SK-N-SH treated with all-trans-retinoic acid at 6 μM for 48 hours (cell line): ENCODE results near the gene AEBP1.

Experiments used
- OSR1 ChIP-seq: fragments of 250-450 bp; sonication (Bioruptor Pico); IDR thresholded peaks from 2 replicates; pipeline ENCODE4 v1.8.0; 2022; ENCODE audit warnings: moderate library complexity, mild to moderate bottlenecking, inconsistent platforms
- TF ChIP-seq, protein P1 (sequence below): fragments of 250-450 bp; sonication (Bioruptor Pico); IDR thresholded peaks from 2 replicates; pipeline ENCODE4 v1.8.0; 2020; ENCODE audit warnings: mild to moderate bottlenecking, moderate library complexity, borderline replicate concordance
- TF ChIP-seq, protein P2 (sequence below): fragments of 250-450 bp; sonication (Bioruptor Pico); IDR thresholded peaks from 2 replicates; pipeline ENCODE4 v1.5.0; 2020; ENCODE audit warnings: mild to moderate bottlenecking, moderate library complexity

DNA sequence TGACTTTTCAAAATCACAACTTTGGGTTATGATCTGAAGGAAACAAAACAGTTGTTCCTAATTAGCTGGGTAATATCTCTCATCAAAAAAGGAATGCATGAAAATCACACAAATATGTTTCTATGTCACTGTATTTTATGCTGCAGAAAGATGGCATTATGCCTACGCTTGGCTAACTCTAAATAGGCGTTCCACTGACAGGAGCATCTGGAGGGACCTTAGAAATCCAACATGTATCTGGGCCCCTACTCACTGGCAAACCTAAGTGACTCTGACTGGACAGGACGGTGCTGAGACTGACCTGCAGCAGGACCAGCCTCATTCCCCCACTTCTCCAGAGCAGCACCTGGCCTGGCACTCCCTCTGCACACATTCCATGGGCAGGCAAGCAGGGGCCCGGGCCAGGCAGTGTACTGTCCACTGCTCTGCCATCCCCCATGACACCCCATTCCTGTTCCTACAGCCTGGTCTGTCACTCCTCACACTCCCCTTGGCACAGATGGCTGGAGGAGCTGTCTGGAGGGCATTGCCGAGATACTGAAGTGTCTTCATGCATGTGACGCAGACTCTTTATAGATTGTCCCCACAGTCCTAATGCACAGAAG lies 39.6 kb downstream of the AEBP1 start:
- TF ChIP-seq OSR1, result no peak
- TF ChIP-seq, protein P1, sequence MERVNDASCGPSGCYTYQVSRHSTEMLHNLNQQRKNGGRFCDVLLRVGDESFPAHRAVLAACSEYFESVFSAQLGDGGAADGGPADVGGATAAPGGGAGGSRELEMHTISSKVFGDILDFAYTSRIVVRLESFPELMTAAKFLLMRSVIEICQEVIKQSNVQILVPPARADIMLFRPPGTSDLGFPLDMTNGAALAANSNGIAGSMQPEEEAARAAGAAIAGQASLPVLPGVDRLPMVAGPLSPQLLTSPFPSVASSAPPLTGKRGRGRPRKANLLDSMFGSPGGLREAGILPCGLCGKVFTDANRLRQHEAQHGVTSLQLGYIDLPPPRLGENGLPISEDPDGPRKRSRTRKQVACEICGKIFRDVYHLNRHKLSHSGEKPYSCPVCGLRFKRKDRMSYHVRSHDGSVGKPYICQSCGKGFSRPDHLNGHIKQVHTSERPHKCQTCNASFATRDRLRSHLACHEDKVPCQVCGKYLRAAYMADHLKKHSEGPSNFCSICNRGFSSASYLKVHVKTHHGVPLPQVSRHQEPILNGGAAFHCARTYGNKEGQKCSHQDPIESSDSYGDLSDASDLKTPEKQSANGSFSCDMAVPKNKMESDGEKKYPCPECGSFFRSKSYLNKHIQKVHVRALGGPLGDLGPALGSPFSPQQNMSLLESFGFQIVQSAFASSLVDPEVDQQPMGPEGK (CRISPR knock-in tag), result no peak
- TF ChIP-seq, protein P2, sequence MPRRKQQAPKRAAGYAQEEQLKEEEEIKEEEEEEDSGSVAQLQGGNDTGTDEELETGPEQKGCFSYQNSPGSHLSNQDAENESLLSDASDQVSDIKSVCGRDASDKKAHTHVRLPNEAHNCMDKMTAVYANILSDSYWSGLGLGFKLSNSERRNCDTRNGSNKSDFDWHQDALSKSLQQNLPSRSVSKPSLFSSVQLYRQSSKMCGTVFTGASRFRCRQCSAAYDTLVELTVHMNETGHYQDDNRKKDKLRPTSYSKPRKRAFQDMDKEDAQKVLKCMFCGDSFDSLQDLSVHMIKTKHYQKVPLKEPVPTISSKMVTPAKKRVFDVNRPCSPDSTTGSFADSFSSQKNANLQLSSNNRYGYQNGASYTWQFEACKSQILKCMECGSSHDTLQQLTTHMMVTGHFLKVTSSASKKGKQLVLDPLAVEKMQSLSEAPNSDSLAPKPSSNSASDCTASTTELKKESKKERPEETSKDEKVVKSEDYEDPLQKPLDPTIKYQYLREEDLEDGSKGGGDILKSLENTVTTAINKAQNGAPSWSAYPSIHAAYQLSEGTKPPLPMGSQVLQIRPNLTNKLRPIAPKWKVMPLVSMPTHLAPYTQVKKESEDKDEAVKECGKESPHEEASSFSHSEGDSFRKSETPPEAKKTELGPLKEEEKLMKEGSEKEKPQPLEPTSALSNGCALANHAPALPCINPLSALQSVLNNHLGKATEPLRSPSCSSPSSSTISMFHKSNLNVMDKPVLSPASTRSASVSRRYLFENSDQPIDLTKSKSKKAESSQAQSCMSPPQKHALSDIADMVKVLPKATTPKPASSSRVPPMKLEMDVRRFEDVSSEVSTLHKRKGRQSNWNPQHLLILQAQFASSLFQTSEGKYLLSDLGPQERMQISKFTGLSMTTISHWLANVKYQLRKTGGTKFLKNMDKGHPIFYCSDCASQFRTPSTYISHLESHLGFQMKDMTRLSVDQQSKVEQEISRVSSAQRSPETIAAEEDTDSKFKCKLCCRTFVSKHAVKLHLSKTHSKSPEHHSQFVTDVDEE (CRISPR knock-in tag), result no peak
